Measurements from ENCODE around the gene FAM114A1.

The FAM114A1 gene

GRCh38 chr4:38867478-38868058 is at the start of gene FAM114A1:
FAM114A1 (plus strand) TSS chr4:38867806; CDS start chr4:38878079, 10,273 bp downstream.
- no peak for FAIRE-seq

- FAIRE-seq: no peak
These were observed 49.1 kb upstream of the FAM114A1 start for GRCh38 chr4:38818441-38818976.

GRCh38 chr4:38819569-38819968 is 48.0 kb upstream of the FAM114A1 start:
- FAIRE-seq: no peak

GRCh38 chr4:38820329-38821061 is 47.1 kb upstream of the FAM114A1 start:
- FAIRE-seq: no peak

- FAIRE-seq: no peak
These were observed 45.9 kb upstream of the FAM114A1 start for GRCh38 chr4:38821739-38822138.

GRCh38 chr4:38822748-38823303 is 44.8 kb upstream of the FAM114A1 start:
- FAIRE-seq: no peak

- FAIRE-seq: no peak
These were observed 43.8 kb upstream of the FAM114A1 start for GRCh38 chr4:38823766-38824165.

GRCh38 chr4:38829237-38829636 is 38.4 kb upstream of the FAM114A1 start:
- no peak for FAIRE-seq

- FAIRE-seq: no peak
These were observed 36.0 kb upstream of the FAM114A1 start for GRCh38 chr4:38831653-38832052.

GRCh38 chr4:38832206-38832605 is 35.4 kb upstream of the FAM114A1 start:
- no peak for FAIRE-seq

GRCh38 chr4:38832624-38833528 is 34.7 kb upstream of the FAM114A1 start:
- no peak for FAIRE-seq

GRCh38 chr4:38834570-38834969 is 33.0 kb upstream of the FAM114A1 start:
- no peak for FAIRE-seq

GRCh38 chr4:38837334-38837733 is 30.3 kb upstream of the FAM114A1 start:
- no peak for FAIRE-seq

GRCh38 chr4:38837849-38838248 is 29.8 kb upstream of the FAM114A1 start:
- no peak for FAIRE-seq

- no peak for FAIRE-seq
These were observed 24.6 kb upstream of the FAM114A1 start for GRCh38 chr4:38842994-38843393.

GRCh38 chr4:38846015-38846414 is 21.6 kb upstream of the FAM114A1 start:
- no peak for FAIRE-seq

GRCh38 chr4:38855466-38855865 is 12.1 kb upstream of the FAM114A1 start:
- no peak for FAIRE-seq

GRCh38 chr4:38856046-38856445 is 11.6 kb upstream of the FAM114A1 start:
- FAIRE-seq: no peak

GRCh38 chr4:38856524-38857337 is 10.9 kb upstream of the FAM114A1 start, which contains the start of gene TLR6:
TLR6 (minus strand) TSS chr4:38856817; CDS start chr4:38829473, 27,344 bp downstream.
- peak; percentile 96 for FAIRE-seq

- FAIRE-seq: no peak
These were observed 10.1 kb upstream of the FAM114A1 start for GRCh38 chr4:38857354-38858096.

- FAIRE-seq: no peak
These were observed 9.5 kb upstream of the FAM114A1 start for GRCh38 chr4:38858097-38858420.

Data from G401.6 (cell line).